HG02938 (cell line): ENCODE results near the gene RTN1.

Source experiments
- ATAC-seq: cut with Tn5 transposase; IDR thresholded peaks from one replicate; pipeline ENCODE4 v1.9.1; 2021; ENCODE audit warnings: mild to moderate bottlenecking, moderate library complexity; ENCODE audit not compliant: unreplicated experiment

RTN1 gene

GRCh38 chr14:59632381-59632780 lies 238.2 kb downstream of the RTN1 start:
- ATAC-seq = no peak

GRCh38 chr14:59631237-59631636 lies 239.3 kb downstream of the RTN1 start:
- no peak for ATAC-seq

- no peak for ATAC-seq
Measured at GRCh38 chr14:59630288-59630963, 240.2 kb downstream of the RTN1 start.

GRCh38 chr14:59629444-59630287 lies 240.9 kb downstream of the RTN1 start:
- no peak for ATAC-seq

- no peak for ATAC-seq
Measured at GRCh38 chr14:59627011-59627520, 243.5 kb downstream of the RTN1 start.

GRCh38 chr14:59622631-59623030 lies 247.9 kb downstream of the RTN1 start:
- no peak for ATAC-seq

- no peak for ATAC-seq
Measured at GRCh38 chr14:59619061-59619460, 251.5 kb downstream of the RTN1 start.

- no peak for ATAC-seq
Measured at GRCh38 chr14:59601056-59601455, 269.5 kb downstream of the RTN1 start.

- ATAC-seq = no peak
Measured at GRCh38 chr14:59600211-59600945, 270.2 kb downstream of the RTN1 start.

GRCh38 chr14:59595071-59595470 lies 275.5 kb downstream of the RTN1 start:
- ATAC-seq = no peak

- no peak for ATAC-seq
Measured at GRCh38 chr14:59591641-59592370, 278.8 kb downstream of the RTN1 start.

- ATAC-seq = no peak
Measured at GRCh38 chr14:59588101-59588500, 282.5 kb downstream of the RTN1 start.

- ATAC-seq = no peak
Measured at GRCh38 chr14:59585891-59586554, 284.6 kb downstream of the RTN1 start.

- ATAC-seq = no peak
Measured at GRCh38 chr14:59583755-59584154, 286.8 kb downstream of the RTN1 start.

- no peak for ATAC-seq
Measured at GRCh38 chr14:59582845-59583509, 287.6 kb downstream of the RTN1 start.

GRCh38 chr14:59582161-59582560 lies 288.4 kb downstream of the RTN1 start:
- no peak for ATAC-seq

GRCh38 chr14:59580911-59581310 lies 289.7 kb downstream of the RTN1 start:
- no peak for ATAC-seq

GRCh38 chr14:59576332-59577294 lies 294.0 kb downstream of the RTN1 start, which contains the start of gene CCDC175:
Gene CCDC175 (minus strand): TSS chr14:59576812. CDS start chr14:59576775, 37 bp downstream.
- ATAC-seq = peak; percentile 98
